B cell (primary cell): ENCODE results near the gene MICALL1. TPM values are rescaled to one million over a fixed set of nuclear protein-coding genes. Genes with fewer than 3 reads are reported as not detected.

Experiments used
- ATAC-seq: fragments of 200-7000 bp; cut with Tn5 transposase; one replicate; pipeline ENCODE4 v1.10.0; 2021; ENCODE audit warnings: low read depth, mild to moderate bottlenecking, moderate number of reproducible peaks, moderate library complexity
- CTCF ChIA-PET: fragments of 350-600 bp; sonication (Branson Sonifier 250); formaldehyde crosslinking; loops from one replicate; lab custom pipeline; 2021; ENCODE audit warnings: antibody characterized with exemption, inconsistent platforms; lab: Charles Lee
- POLR2A ChIA-PET: fragments of 350-600 bp; sonication (Branson Sonifier 250); formaldehyde crosslinking; loops from one replicate; lab custom pipeline; 2021; ENCODE audit warnings: antibody characterized with exemption; lab: Charles Lee
- DNase-seq: peaks from one replicate; pipeline ENCODE4 v3.0.0; 2013
- H2AFZ ChIP-seq: 2 replicates; pipeline ENCODE4 v1.6.1; 2012; ENCODE audit warnings: mild to moderate bottlenecking, low read depth, low read length; ENCODE audit not compliant: insufficient read depth, poor library complexity, severe bottlenecking
- H3K27ac ChIP-seq, 2 donors: 1 replicate in 1 of 2; 2 replicates in 1 of 2; pipeline ENCODE4 v1.5.1; 2012 to 2013; ENCODE audit warnings: low read length in 2 of 2, mild to moderate bottlenecking in 2 of 2, moderate library complexity in 1 of 2
- H3K27me3 ChIP-seq, 4 experiments: fragments of 200-600 bp in 1 of 4; sonication (generic) in 1 of 4; replicated peaks in 1 of 4; 1 replicate in 2 of 4; 2 replicates in 2 of 4; pipeline versions ENCODE4 v1.6.1 to v1.7.0; 2013 to 2016; ENCODE audit warnings: low read length in 3 of 4, mild to moderate bottlenecking in 2 of 4, mixed read lengths in 1 of 4, moderate library complexity in 1 of 4; ENCODE audit not compliant: insufficient read depth in 4 of 4, control insufficient read depth in 3 of 4; ENCODE audit errors: control extremely low read depth in 1 of 4
- H3K36me3 ChIP-seq, 2 experiments: replicated peaks in 1 of 2; 1 replicate in 1 of 2; 2 replicates in 1 of 2; pipeline versions ENCODE4 v1.6.1 to v1.7.1; 2013; ENCODE audit warnings: low read length in 1 of 2; ENCODE audit not compliant: insufficient read depth in 2 of 2, control insufficient read depth in 1 of 2; ENCODE audit errors: control extremely low read depth in 1 of 2, extremely low read depth in 1 of 2
- H3K4me1 ChIP-seq, 2 donors: fragments of 200-600 bp in 1 of 2; sonication (generic) in 1 of 2; 1 replicate in 1 of 2; 2 replicates in 1 of 2; pipeline versions ENCODE4 v1.5.1 to v1.6.1; 2013 to 2017; ENCODE audit warnings: low read length in 2 of 2; ENCODE audit not compliant: control insufficient read depth in 2 of 2, insufficient read depth in 2 of 2
- H3K4me2 ChIP-seq: replicated peaks from 2 replicates; pipeline ENCODE3; 2012; ENCODE audit warnings: mild to moderate bottlenecking, low read depth, low read length; ENCODE audit not compliant: poor library complexity, severe bottlenecking
- H3K4me3 ChIP-seq, 5 experiments: fragments of 200-600 bp in 1 of 5; sonication (generic) in 1 of 5; 1 replicate in 3 of 5; 2 replicates in 2 of 5; pipeline versions ENCODE4 v1.5.1 to v1.7.0; 2011 to 2016; ENCODE audit warnings: low read length in 4 of 5, mild to moderate bottlenecking in 4 of 5, low read depth in 2 of 5, control low read depth in 1 of 5, moderate library complexity in 1 of 5; ENCODE audit not compliant: insufficient read depth in 1 of 5; ENCODE audit errors: control extremely low read depth in 1 of 5, extremely low read depth in 1 of 5
- H3K79me2 ChIP-seq: fragments of 200-600 bp; sonication (generic); one replicate; pipeline ENCODE4 v1.6.0; 2016; ENCODE audit warnings: low read length; ENCODE audit not compliant: control insufficient read depth, insufficient read depth
- H3K9ac ChIP-seq: fragments of 200-600 bp; sonication (generic); 2 replicates; pipeline ENCODE4 v1.6.1; 2017; ENCODE audit warnings: mild to moderate bottlenecking, low read length, moderate library complexity
- H3K9me3 ChIP-seq, 3 donors: one replicate each; pipeline versions ENCODE4 v1.6.1 to v1.7.1; 2013; ENCODE audit warnings: low read length in 2 of 3; ENCODE audit not compliant: control insufficient read depth in 2 of 3, insufficient read depth in 1 of 3; ENCODE audit errors: control extremely low read depth in 1 of 3
- H4K20me1 ChIP-seq: 2 replicates; pipeline ENCODE4 v1.6.0; 2012; ENCODE audit warnings: mild to moderate bottlenecking, low read length; ENCODE audit not compliant: insufficient read depth, control insufficient read depth, poor library complexity, severe bottlenecking
- H3K27ac Mint-ChIP-seq: one replicate; pipeline ENCODE4 v1.8.0; 2021; ENCODE audit warnings: mixed read lengths
- H3K27me3 Mint-ChIP-seq: one replicate; pipeline ENCODE4 v1.8.0; 2021; ENCODE audit warnings: mixed read lengths
- H3K4me1 Mint-ChIP-seq: one replicate; pipeline ENCODE4 v1.8.0; 2021; ENCODE audit warnings: mixed read lengths
- H3K4me3 Mint-ChIP-seq: one replicate; pipeline ENCODE4 v1.8.0; 2021; ENCODE audit warnings: mixed read lengths
- H3K9me3 Mint-ChIP-seq: one replicate; pipeline ENCODE4 v1.8.0; 2022; ENCODE audit warnings: mixed read lengths; ENCODE audit not compliant: insufficient read depth
- EZH2 ChIP-seq: IDR thresholded peaks from 2 replicates; pipeline ENCODE4 v1.6.1; 2012; ENCODE audit warnings: borderline replicate concordance, low read depth, mild to moderate bottlenecking, moderate library complexity, low read length; ENCODE audit not compliant: insufficient read depth, poor library complexity, severe bottlenecking
- WGBS: methylation state at CpG from one replicate; pipeline ENCODE4 v1.1.5; 2013; ENCODE audit warnings: missing lambda C conversion rate; ENCODE audit not compliant: insufficient coverage; 5-methylcytosine and 5-hydroxymethylcytosine counted together
- intact Hi-C: fragments of 100-400 bp; cut with micrococcal nuclease; formaldehyde crosslinking; loops from one replicate; pipeline ENCODE4 v1.10.0; 2022
- polyA plus RNA-seq: library from polyadenylated mRNA; depleted of rRNA; stranded (reverse); fragments of >200 nt; gene quantifications from 2 replicates; pipeline ENCODE4 v1.2.3, GENCODE V29; 2012
- total RNA-seq, 2 donors: library from RNA; stranded (reverse); fragments of 120-200 nt in 1 of 2; gene quantifications; 1 replicate in 1 of 2; 2 replicates in 1 of 2; pipeline versions ENCODE4 v1.2.3 to v1.2.4, GENCODE V29; 2013 to 2022
- TF ChIP-seq, protein P1 (sequence below): fragments of 200-600 bp; IDR thresholded peaks from one replicate; pipeline ENCODE4 v1.8.0; 2022; ENCODE audit warnings: antibody characterized with exemption, mild to moderate bottlenecking

The MICALL1 gene
- total and polyA plus RNA-seq, 2 donors (not counting 1 experiment from before 2014, with no cell fraction given) = 21.0 to 34.9 TPM

DNA sequence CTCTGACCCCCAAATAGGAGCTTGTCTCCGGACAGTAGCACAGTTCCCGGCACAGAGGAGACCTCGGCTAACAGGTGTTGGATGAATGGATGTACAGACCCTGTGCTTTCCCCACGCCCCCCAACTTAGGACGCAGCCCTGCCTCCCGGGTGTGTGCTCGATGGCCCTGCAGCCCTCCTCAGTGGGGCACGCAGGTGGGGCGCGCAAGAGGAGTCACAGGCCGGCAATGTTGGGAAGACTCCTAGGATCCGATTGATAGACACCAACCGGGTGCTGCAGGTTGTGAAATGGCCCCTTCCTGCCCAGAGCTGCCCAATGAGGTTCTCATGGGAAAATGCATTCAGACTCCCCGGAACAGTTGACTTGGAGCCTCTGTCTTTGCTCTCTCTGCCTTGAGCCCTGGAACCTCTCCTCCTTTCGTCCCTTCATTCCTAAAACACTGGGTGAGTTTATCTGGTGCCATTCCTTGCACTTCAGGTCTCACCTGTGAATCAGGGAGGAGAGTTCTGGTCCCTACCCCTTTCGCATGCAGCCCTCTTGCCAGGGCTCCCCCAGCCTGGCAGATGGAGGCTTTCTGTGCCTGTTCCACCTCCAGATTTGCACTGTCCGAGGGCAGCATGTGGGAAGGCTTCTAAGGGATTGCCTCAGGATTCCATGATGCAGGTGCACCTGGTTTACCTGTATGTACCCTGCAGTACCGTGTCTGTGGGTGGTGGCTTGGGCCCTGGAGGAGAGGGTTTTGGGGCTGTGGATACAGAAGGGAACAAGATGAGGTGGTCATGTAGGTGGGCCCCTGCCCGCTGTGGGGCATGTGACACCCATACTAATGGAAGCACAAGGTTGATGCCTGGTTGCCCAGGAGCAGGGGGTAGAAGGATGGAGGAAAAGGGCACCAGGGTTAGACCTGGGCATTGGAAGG, 1.2 kb downstream of the MICALL1 start:
- Mint-ChIP-seq H3K9me3 (no peaks in the 10 kb centered on the region), H3K4me1 (peaks cover 28% of the 10 kb centered on the region), H3K27ac (peak overlapping the region; percentile 86), H3K27me3 (no peaks in the 10 kb centered on the region), H3K4me3 (peak overlapping the region; percentile 86)
- H3K4me3 ChIP-seq = peak overlapping the region in 4 of 5 experiments; percentile 36 to 86 (median 58)
- H3K27me3 ChIP-seq = no peaks in the 10 kb centered on the region
- peak overlapping the region; percentile 94 for H3K4me2 ChIP-seq
- H3K9ac ChIP-seq = peak overlapping the region; percentile 71
- CTCF ChIA-PET = interaction anchor here (0.9 to 2.7 kb wide), 4 partner anchors 25 to 44 kb away, joined by 3 to 28 read pairs (median 6); no protein-coding TSS in a partner anchor
- peaks cover 0 to 5% of the 10 kb centered on the region in 2 experiments for H3K36me3 ChIP-seq
- peaks cover 7% of the 10 kb centered on the region for H4K20me1 ChIP-seq
- no peak for TF ChIP-seq EZH2
- TF ChIP-seq, protein P1, sequence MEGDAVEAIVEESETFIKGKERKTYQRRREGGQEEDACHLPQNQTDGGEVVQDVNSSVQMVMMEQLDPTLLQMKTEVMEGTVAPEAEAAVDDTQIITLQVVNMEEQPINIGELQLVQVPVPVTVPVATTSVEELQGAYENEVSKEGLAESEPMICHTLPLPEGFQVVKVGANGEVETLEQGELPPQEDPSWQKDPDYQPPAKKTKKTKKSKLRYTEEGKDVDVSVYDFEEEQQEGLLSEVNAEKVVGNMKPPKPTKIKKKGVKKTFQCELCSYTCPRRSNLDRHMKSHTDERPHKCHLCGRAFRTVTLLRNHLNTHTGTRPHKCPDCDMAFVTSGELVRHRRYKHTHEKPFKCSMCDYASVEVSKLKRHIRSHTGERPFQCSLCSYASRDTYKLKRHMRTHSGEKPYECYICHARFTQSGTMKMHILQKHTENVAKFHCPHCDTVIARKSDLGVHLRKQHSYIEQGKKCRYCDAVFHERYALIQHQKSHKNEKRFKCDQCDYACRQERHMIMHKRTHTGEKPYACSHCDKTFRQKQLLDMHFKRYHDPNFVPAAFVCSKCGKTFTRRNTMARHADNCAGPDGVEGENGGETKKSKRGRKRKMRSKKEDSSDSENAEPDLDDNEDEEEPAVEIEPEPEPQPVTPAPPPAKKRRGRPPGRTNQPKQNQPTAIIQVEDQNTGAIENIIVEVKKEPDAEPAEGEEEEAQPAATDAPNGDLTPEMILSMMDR = no peak
- peaks cover 3% of the 10 kb centered on the region for H3K79me2 ChIP-seq
- 67% methylated on average over 17 of the region's 19 CpGs for WGBS
- intact Hi-C loops = no loop called here
- H3K4me1 ChIP-seq = peaks cover 10 to 16% of the 10 kb centered on the region in 2 donors
- POLR2A ChIA-PET = interaction anchor here (1.7 kb wide), 1 partner anchor 299 kb away, joined by 5 read pairs; the partner anchor contains the start of gene GGA1
- H3K27ac ChIP-seq = peak overlapping the region in 1 of 2 donors; percentile 73
- DNase-seq (no peak), ATAC-seq (no peak)
- no peaks in the 10 kb centered on the region for H3K9me3 ChIP-seq
- H2AFZ ChIP-seq = peak overlapping the region; percentile 83

DNA sequence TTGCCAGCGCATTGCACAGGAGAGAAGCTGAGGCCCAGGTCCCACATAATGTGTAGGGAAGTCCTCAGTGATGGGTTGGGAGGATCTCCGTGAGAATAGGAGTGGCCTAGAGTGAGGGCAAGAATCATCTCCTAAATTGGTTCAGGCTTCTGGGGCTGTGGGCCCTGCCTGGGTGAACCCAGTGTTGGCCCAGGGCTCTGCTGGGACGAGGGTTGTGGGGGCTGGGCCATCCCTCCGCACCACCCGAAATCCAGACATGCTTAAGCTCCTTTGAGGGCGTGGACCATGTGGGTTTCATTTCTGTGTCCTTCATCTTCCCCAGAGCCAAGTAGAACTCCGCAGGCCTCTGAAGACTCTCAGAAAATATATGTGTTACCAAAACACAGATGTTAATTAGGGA, 3.7 kb downstream of the MICALL1 start:
- H3K4me3 ChIP-seq = no peak overlapping the region
- intact Hi-C loops = no loop called here
- peaks cover 10 to 16% of the 10 kb centered on the region in 2 donors for H3K4me1 ChIP-seq
- no peak overlapping the region for H3K4me3 Mint-ChIP-seq
- TF ChIP-seq EZH2 = no peak
- no peak overlapping the region for H3K9ac ChIP-seq
- peaks cover 0 to 8% of the 10 kb centered on the region in 2 experiments for H3K36me3 ChIP-seq
- peaks cover 7% of the 10 kb centered on the region for H4K20me1 ChIP-seq
- no peak overlapping the region for H2AFZ ChIP-seq
- ATAC-seq (no peak), DNase-seq (no peak)
- POLR2A ChIA-PET = interaction anchor here (0.6 kb wide), 1 partner anchor 562 kb away, joined by 3 read pairs; no protein-coding TSS in a partner anchor
- H3K9me3 ChIP-seq = no peaks in the 10 kb centered on the region
- 98% methylated on average over 5 of the region's 7 CpGs for WGBS
- H3K27ac Mint-ChIP-seq = no peak overlapping the region
- H3K9me3 Mint-ChIP-seq = no peaks in the 10 kb centered on the region
- peaks cover 3% of the 10 kb centered on the region for H3K79me2 ChIP-seq
- no peak overlapping the region for H3K4me2 ChIP-seq
- no peaks in the 10 kb centered on the region for H3K27me3 ChIP-seq
- CTCF ChIA-PET = no interaction called here
- H3K4me1 Mint-ChIP-seq = peaks cover 27% of the 10 kb centered on the region
- no peak overlapping the region for H3K27ac ChIP-seq
- no peaks in the 10 kb centered on the region for H3K27me3 Mint-ChIP-seq
